HL-60 (cell line): Measurements from ENCODE around the gene ZNRF2.

Experiments used
- DNase-seq, 2 experiments: peaks; one replicate each; pipeline ENCODE4 v3.0.0-alpha.2; 2010 to 2020; ENCODE audit warnings: low read depth in 1 of 2, low spot score in 1 of 2
- H3K27ac ChIP-seq: fragments of 250-450 bp; sonication (Bioruptor Pico); replicated peaks from 2 replicates; pipeline ENCODE4 v1.5.1; 2020; ENCODE audit warnings: mild to moderate bottlenecking, moderate library complexity
- H3K27me3 ChIP-seq: fragments of 250-450 bp; sonication (Bioruptor Pico); 2 replicates; pipeline ENCODE4 v1.5.1; 2021; ENCODE audit warnings: mild to moderate bottlenecking, moderate library complexity; ENCODE audit not compliant: insufficient read depth, poor library complexity, severe bottlenecking
- H3K4me3 ChIP-seq: replicated peaks from 2 replicates; pipeline ENCODE4 v1.5.1; 2011; ENCODE audit warnings: mild to moderate bottlenecking, control low read depth, low read length; ENCODE audit not compliant: insufficient read depth
- CTCF ChIP-seq: IDR thresholded peaks from one replicate; pipeline ENCODE4 v1.5.1; 2011; ENCODE audit warnings: low read length, control low read depth, inconsistent platforms; ENCODE audit not compliant: insufficient read depth
- GABPA ChIP-seq: IDR thresholded peaks from 2 replicates; pipeline ENCODE4 v1.6.1; 2012; ENCODE audit warnings: low read depth
- POLR2AphosphoS5 ChIP-seq: IDR thresholded peaks from 2 replicates; pipeline ENCODE4 v1.6.1; 2012; ENCODE audit warnings: low read depth
- REST ChIP-seq: IDR thresholded peaks from 2 replicates; pipeline ENCODE4 v1.6.1; 2012; ENCODE audit warnings: low read depth; ENCODE audit not compliant: insufficient replicate concordance
- SPI1 ChIP-seq: IDR thresholded peaks from 2 replicates; pipeline ENCODE4 v1.6.1; 2012; ENCODE audit warnings: low read depth, mild to moderate bottlenecking, borderline replicate concordance

ZNRF2 gene

GRCh38 chr7:30363778-30364563 is 79.6 kb downstream of the ZNRF2 start:
- TF ChIP-seq GABPA (no peak), REST (no peak), CTCF (no peak), POLR2AphosphoS5 (no peak), SPI1 (no peak)
- DNase-seq: no peak
- Histone ChIP-seq H3K27me3 (no peaks in the 10 kb centered on the region), H3K4me3 (no peak overlapping the region), H3K27ac (no peak overlapping the region)

GRCh38 chr7:30364773-30365172 is 80.4 kb downstream of the ZNRF2 start:
- no peak for TF ChIP-seq CTCF
- no peak for TF ChIP-seq POLR2AphosphoS5
- TF ChIP-seq GABPA: no peak
- no peak for TF ChIP-seq REST
- no peak for TF ChIP-seq SPI1
- DNase-seq: no peak
- Histone ChIP-seq H3K27me3 (no peaks in the 10 kb centered on the region), H3K4me3 (no peak overlapping the region), H3K27ac (no peak overlapping the region)

GRCh38 chr7:30365621-30366020 is 81.2 kb downstream of the ZNRF2 start:
- no peak for DNase-seq
- TF ChIP-seq POLR2AphosphoS5 (no peak), REST (no peak), GABPA (no peak), SPI1 (no peak), CTCF (no peak)
- Histone ChIP-seq H3K27ac (no peak overlapping the region), H3K4me3 (no peak overlapping the region), H3K27me3 (no peaks in the 10 kb centered on the region)
